Mucosa of stomach (tissue), 1 donor: ENCODE data around the gene CENPH.
"Not testable (repeated sequence)": the region's sequence is repeated elsewhere in the genome, so short reads cannot be mapped to it uniquely, and the experiment has no call there.

Experiments
- H3K27me3 ChIP-seq: one replicate; pipeline ENCODE4 v1.7.0; 2013; ENCODE audit warnings: mild to moderate bottlenecking, low read length; ENCODE audit not compliant: control insufficient read depth, insufficient read depth
- H3K36me3 ChIP-seq: one replicate; pipeline ENCODE4 v1.7.0; 2013; ENCODE audit warnings: low read length; ENCODE audit not compliant: control insufficient read depth, insufficient read depth
- H3K4me1 ChIP-seq: one replicate; pipeline ENCODE4 v1.7.0; 2013; ENCODE audit warnings: mild to moderate bottlenecking, low read length; ENCODE audit not compliant: control insufficient read depth, insufficient read depth
- H3K4me3 ChIP-seq: one replicate; pipeline ENCODE4 v1.7.0; 2013; ENCODE audit warnings: low read length
- H3K9ac ChIP-seq: one replicate; pipeline ENCODE4 v1.7.0; 2013; ENCODE audit warnings: mild to moderate bottlenecking, low read length, moderate library complexity
- H3K9me3 ChIP-seq: one replicate; pipeline ENCODE4 v1.7.0; 2013; ENCODE audit warnings: mild to moderate bottlenecking, low read length, moderate library complexity; ENCODE audit not compliant: control insufficient read depth
- donor health status: Pancreatic carcinoma.

CENPH gene

DNA sequence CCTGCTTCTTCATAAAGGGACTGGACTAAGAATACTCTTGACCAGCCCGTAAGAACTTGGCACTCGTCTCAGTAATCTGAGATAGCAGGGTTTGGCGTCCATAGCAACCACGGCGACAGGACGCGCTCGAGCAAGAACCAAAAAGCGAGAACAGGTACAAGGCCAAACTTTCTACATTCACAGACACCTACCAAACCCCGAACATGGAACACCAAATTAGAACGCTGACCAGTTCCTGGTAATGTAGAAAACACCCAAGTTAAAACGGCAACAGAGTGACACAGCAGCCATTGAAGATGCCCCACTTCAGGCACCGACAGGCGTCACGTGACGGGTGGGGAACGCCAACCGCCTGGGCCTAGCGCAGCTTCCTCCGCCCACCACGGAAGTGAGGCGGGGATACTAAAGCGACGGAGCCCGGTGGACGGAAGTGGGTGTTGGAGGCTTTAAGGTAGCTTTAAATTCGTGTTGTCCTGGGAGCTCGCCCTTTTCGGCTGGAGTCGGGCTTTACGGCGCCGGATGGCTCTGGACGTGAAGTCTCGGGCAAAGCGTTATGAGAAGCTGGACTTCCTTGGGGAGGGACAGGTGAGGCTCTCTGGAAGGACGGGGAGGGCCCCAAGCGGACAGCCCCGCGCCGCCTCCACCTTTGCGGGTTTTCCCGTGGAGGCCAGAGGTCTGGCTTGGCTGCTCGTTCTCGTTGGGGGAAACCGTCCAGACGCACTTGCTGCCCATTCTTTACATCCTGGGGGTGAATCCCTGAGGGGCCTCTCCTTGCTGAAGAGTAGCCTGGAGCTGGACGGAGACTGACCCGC, 45.3 kb downstream of the CENPH start, which contains the start of gene CDK7:
CDK7 (plus strand) TSS at position 430 of the 812 bp plus-strand sequence; CDS start at position 520, 90 bp downstream.
- Histone ChIP-seq H3K9ac (peak within 1 kb of the TSS; percentile 87), H3K27me3 (no peaks in the 10 kb centered on the region), H3K4me3 (peak within 1 kb of the TSS; percentile 76), H3K36me3 (no peaks in the 10 kb centered on the region), H3K4me1 (peaks cover 11% of the 10 kb centered on the region), H3K9me3 (no peaks in the 10 kb centered on the region)

DNA sequence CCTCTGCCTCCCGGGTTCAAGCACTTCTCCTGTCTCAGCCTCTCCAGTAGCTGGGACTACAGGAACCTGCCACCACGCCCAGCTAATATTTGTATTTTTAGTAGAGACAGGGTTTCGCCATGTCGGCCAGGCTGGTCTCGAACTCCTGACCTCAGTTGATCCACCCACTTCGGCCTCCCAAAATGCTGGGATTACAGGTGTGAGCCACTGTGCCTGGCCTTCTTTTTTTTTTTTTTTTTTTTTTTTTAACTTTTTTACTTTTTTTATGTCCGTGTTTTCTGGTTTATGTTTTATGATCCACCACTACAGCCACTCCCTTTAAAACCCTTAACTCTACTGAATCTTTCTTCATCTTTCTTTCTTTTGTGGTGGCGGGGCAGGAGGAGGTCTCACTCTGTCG, 47.4 kb downstream of the CENPH start:
- H3K4me1 ChIP-seq: peaks cover 11% of the 10 kb centered on the region
- not testable (repeated sequence) for H3K9me3 ChIP-seq, H3K36me3 ChIP-seq, H3K4me3 ChIP-seq, H3K27me3 ChIP-seq, H3K9ac ChIP-seq

DNA sequence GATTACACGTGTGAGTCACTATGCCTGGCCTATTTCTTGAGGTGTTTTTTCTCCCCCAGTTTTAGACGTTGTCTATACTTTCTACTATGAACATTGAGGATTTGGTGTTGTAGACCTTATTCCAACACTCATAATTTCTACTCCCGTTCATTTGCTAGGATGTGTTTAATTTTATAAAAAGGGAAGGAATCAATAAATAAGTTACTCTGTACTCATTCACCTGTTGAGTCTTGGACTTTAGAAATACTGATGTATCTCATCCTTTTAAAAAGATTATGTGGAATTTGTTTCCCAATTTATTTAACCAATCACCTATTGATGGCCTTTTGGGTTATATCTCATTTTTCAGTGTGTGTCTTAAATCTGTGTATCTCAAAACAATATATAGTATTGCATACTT, 48.5 kb downstream of the CENPH start:
- H3K27me3 ChIP-seq: no peaks in the 10 kb centered on the region
- no peak overlapping the region for H3K4me3 ChIP-seq
- peaks cover 11% of the 10 kb centered on the region for H3K4me1 ChIP-seq
- no peaks in the 10 kb centered on the region for H3K36me3 ChIP-seq
- H3K9me3 ChIP-seq: no peaks in the 10 kb centered on the region
- H3K9ac ChIP-seq: no peak overlapping the region

DNA sequence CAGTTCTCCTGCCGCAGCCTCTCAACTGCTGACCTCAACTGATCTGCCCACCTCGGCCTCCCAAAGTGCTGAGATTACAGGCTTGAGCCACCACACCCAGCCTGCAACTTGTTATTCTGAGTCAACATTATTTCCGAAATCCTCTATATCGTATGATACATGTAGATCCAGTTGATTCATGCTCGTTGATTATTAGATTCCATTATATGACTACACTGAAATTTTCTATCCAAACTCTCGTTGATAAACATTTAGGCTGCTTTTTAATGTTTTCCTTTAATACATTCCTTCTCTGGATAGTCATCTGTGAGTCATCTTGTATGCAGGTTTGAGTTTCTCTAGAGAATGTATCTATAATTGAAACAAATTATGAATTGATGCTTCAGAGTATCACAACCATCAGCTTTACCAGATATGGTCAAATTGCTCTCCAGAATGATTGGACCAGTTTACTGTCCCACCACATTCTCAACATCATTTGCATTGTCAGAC, 49.4 kb downstream of the CENPH start:
- no peaks in the 10 kb centered on the region for H3K36me3 ChIP-seq
- H3K4me3 ChIP-seq: no peak overlapping the region
- no peaks in the 10 kb centered on the region for H3K9me3 ChIP-seq
- H3K4me1 ChIP-seq: peaks cover 6% of the 10 kb centered on the region
- no peak overlapping the region for H3K9ac ChIP-seq
- H3K27me3 ChIP-seq: no peaks in the 10 kb centered on the region

DNA sequence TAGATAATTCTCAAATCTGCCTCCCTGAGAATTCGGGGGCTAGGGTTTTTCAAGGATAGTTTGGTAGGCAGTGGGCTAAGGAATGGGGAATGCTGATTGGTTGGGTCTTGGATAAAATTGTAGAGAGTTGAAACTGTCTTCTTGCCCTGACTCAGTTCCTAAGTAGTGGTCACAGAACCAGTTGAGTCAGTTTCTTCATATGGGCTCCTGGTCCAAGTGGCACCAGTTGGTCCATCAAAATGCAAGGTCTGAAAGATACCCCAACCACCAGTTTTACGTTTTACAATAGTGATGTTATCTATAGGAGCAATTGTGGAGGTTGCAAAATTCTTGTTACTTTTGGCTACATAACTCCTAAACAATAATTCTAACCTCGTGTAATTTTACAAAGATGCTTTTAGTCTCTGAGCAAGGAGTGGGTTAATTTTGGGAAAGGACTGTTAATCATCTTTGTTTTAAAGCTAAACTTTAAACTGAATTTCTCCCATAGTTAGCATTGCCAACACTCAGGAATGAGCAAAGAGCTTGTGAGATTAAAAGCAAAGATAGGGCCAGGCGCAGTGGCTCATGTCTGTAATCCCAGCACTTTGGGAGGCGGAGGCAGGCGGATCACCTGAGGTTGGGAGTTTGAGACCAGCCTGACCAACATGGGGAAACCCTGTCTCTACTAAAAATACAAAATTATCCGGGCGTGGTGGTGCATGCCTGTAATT, 53.0 kb downstream of the CENPH start:
- no peak overlapping the region for H3K9ac ChIP-seq
- H3K27me3 ChIP-seq: no peaks in the 10 kb centered on the region
- H3K36me3 ChIP-seq: no peaks in the 10 kb centered on the region
- H3K4me1 ChIP-seq: no peaks in the 10 kb centered on the region
- H3K9me3 ChIP-seq: no peaks in the 10 kb centered on the region
- H3K4me3 ChIP-seq: no peak overlapping the region

DNA sequence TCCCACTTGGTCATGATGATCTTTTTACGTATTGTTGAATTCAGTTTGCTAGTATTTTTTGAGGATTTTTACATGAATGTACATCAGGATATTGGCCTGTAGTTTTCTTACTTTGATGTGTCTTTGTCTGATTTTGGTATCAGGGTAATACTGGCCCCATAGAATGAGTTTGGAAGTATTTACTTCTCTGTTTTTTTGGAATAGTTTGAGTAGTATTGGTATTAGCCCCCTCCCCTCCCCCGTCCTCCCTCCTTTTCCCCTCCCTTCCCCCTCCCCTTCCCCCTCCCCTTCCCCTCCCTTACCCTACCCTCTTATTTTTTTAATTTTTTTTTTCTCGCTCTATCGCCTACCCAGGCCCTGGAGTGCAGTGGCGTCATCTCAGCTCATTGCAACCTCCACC, 55.6 kb downstream of the CENPH start:
- H3K9ac ChIP-seq: no peak overlapping the region
- no peaks in the 10 kb centered on the region for H3K4me1 ChIP-seq
- no peaks in the 10 kb centered on the region for H3K27me3 ChIP-seq
- no peaks in the 10 kb centered on the region for H3K9me3 ChIP-seq
- H3K36me3 ChIP-seq: no peaks in the 10 kb centered on the region
- H3K4me3 ChIP-seq: no peak overlapping the region

DNA sequence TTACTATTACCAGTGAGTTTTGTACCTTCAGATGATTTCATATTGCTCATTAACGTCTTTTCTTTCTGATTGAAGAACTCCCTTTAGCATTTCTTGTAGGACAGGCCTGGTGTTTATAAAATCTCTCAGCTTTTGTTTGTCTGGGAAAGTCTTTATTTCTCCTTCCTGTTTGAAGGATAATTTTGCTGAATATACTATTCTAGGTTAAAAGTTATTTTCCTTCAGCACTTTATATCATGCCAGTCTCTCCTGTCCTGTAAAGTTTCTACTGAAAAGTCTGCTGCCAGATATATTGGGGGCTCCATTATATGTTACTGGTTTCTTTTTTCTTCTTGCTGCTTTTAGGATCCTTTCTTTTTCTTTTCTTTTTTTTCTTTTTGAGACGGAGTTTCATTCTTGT, 58.6 kb downstream of the CENPH start:
- peaks cover 4% of the 10 kb centered on the region for H3K36me3 ChIP-seq
- H3K9ac ChIP-seq: no peak overlapping the region
- H3K4me1 ChIP-seq: no peaks in the 10 kb centered on the region
- H3K9me3 ChIP-seq: no peaks in the 10 kb centered on the region
- H3K4me3 ChIP-seq: no peak overlapping the region
- H3K27me3 ChIP-seq: no peaks in the 10 kb centered on the region

DNA sequence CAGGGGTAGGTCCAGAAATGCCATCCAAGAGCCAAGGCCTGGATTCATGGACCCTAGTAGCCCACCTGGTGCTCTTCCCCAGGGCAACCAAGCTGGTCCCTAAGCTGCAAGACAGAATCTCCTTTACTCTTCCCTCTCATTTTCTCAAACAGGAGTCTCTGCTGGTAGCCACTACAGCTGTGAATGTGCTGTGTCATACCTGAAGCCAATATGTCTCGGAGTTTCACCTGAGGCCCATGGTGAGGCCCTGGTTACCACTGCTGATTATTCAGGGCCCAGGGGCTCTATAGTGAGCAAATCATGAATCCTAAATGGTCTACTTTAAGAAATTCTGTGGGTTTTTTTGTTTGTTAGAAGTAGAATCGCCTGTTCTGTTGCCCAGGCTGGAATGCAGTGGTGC, 61.2 kb downstream of the CENPH start:
- Histone ChIP-seq H3K4me1 (no peaks in the 10 kb centered on the region), H3K9ac (no peak overlapping the region), H3K36me3 (peaks cover 4% of the 10 kb centered on the region), H3K9me3 (no peaks in the 10 kb centered on the region), H3K4me3 (no peak overlapping the region), H3K27me3 (no peaks in the 10 kb centered on the region)

DNA sequence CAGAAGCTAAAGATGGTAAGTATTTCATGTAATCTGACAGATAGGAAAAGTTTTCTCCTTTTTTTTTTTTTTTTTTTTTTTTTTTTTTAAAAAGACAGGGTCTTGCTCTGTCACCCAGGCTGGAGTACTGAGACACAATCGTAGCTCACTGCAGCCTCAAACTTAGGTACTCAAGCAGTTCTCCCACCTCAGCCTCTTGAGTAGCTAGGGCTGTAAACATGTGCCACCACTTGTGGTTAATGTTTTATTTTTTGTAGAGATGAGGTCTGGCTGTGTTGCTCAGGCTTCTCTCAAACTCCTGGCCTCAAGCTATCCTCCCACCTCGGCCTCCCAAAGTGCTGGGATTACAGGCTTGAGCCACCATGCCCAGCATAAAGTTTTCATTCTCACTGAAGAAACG, 63.1 kb downstream of the CENPH start:
- no peak overlapping the region for H3K9ac ChIP-seq
- H3K4me1 ChIP-seq: no peaks in the 10 kb centered on the region
- H3K4me3 ChIP-seq: no peak overlapping the region
- peaks cover 4% of the 10 kb centered on the region for H3K36me3 ChIP-seq
- H3K9me3 ChIP-seq: no peaks in the 10 kb centered on the region
- H3K27me3 ChIP-seq: no peaks in the 10 kb centered on the region

DNA sequence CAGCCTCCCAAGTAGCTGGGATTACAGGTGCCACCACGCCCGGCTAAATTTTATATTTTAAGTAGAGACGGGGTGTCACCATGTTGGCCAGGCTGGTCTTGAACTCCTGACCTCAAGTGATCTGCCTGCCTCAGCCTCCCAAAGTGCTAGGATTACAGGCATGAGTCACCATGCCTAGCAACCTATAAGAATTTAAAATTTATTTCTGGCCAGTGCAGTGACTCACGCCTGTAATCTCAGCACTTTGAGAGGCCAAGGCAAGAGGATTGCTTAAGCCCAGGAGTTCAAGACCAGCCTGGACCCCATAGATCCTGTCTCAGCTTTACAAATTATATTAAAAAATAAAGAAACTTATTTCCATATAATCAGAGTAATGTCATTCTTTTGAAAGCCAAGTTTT, 66.6 kb downstream of the CENPH start:
- not testable (repeated sequence) for H3K27me3 ChIP-seq, H3K9ac ChIP-seq, H3K9me3 ChIP-seq, H3K4me1 ChIP-seq, H3K36me3 ChIP-seq, H3K4me3 ChIP-seq

DNA sequence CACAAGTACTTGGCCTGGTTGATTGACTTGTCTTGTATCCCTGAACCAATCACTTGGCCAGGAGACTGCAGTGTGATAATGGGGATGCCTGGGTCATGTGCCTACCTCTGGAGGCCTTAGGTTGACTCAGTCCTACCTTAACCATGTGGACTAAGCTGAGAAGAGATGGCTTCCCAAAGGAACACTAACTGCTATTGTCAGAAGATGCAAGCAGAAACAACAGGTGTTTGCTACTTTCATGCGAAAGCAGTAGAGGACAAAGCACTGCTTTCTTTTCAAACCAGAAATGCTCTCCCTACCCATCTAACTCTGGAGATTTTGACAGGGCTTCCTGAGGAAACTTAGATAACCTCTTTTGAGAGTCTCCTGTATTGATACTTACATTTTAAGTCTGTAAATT, 68.2 kb downstream of the CENPH start:
- Histone ChIP-seq H3K4me3 (no peak overlapping the region), H3K27me3 (no peaks in the 10 kb centered on the region), H3K4me1 (no peaks in the 10 kb centered on the region), H3K9me3 (no peaks in the 10 kb centered on the region), H3K9ac (no peak overlapping the region), H3K36me3 (no peaks in the 10 kb centered on the region)
